Fibroblast of lung (primary cell): ENCODE results near the gene ACTN1. TPM values are rescaled to one million over a fixed set of nuclear protein-coding genes. Genes with fewer than 3 reads are reported as not detected.

Experiments
- DNase-seq, 2 donors: peaks; one replicate each; pipeline versions ENCODE4 v3.0.0 to v3.0.0-alpha.2; 2010; ENCODE audit warnings: low read depth in 2 of 2
- H2AFZ ChIP-seq: 2 replicates; pipeline ENCODE4 v1.5.1; 2012; ENCODE audit warnings: low read length, control low read depth, inconsistent platforms
- H3K27ac ChIP-seq: 2 replicates; pipeline ENCODE4 v1.5.1; 2011; ENCODE audit warnings: low read length, control low read depth; ENCODE audit not compliant: insufficient read depth
- H3K27me3 ChIP-seq: 2 replicates; pipeline ENCODE4 v1.5.1; 2011; ENCODE audit warnings: mild to moderate bottlenecking, low read length; ENCODE audit not compliant: control insufficient read depth, insufficient read depth
- H3K36me3 ChIP-seq: 2 replicates; pipeline ENCODE4 v1.5.1; 2011; ENCODE audit warnings: low read length; ENCODE audit not compliant: control insufficient read depth, insufficient read depth
- H3K4me1 ChIP-seq: 2 replicates; pipeline ENCODE4 v1.5.1; 2011; ENCODE audit warnings: low read length; ENCODE audit not compliant: control insufficient read depth, insufficient read depth; ENCODE audit errors: extremely low read depth
- H3K4me2 ChIP-seq: 2 replicates; pipeline ENCODE4 v1.5.1; 2011; ENCODE audit warnings: low read length, control low read depth; ENCODE audit not compliant: insufficient read depth; ENCODE audit errors: extremely low read depth
- H3K4me3 ChIP-seq, 4 experiments: fragments of 200-600 bp in 1 of 4; sonication (generic) in 1 of 4; replicated peaks in 1 of 4; 2 replicates each; pipeline ENCODE4 v1.5.1; 2011 to 2016; ENCODE audit warnings: low read length in 4 of 4, low read depth in 3 of 4, mild to moderate bottlenecking in 3 of 4, control low read depth in 2 of 4, inconsistent platforms in 1 of 4, mixed read lengths in 1 of 4; ENCODE audit not compliant: insufficient read depth in 1 of 4; ENCODE audit errors: control extremely low read depth in 1 of 4
- H3K79me2 ChIP-seq: 2 replicates; pipeline ENCODE4 v1.5.1; 2012; ENCODE audit warnings: mild to moderate bottlenecking, low read length, inconsistent platforms; ENCODE audit not compliant: control insufficient read depth, insufficient read depth
- H3K9ac ChIP-seq: 2 replicates; pipeline ENCODE4 v1.5.1; 2011; ENCODE audit warnings: mild to moderate bottlenecking, low read length, control low read depth; ENCODE audit not compliant: insufficient read depth
- H3K9me3 ChIP-seq: 2 replicates; pipeline ENCODE4 v1.5.1; 2012; ENCODE audit warnings: low read depth, low read length; ENCODE audit not compliant: control insufficient read depth, insufficient read depth
- H4K20me1 ChIP-seq: 2 replicates; pipeline ENCODE4 v1.5.1; 2011; ENCODE audit warnings: low read length; ENCODE audit not compliant: control insufficient read depth, insufficient read depth; ENCODE audit errors: extremely low read depth
- CTCF ChIP-seq, 2 donors: IDR thresholded peaks in 1 of 2; conservative IDR thresholded peaks in 1 of 2; 1 replicate in 1 of 2; 2 replicates in 1 of 2; pipeline ENCODE4 v1.5.1; 2011 to 2012; ENCODE audit warnings: low read length in 2 of 2, control low read depth in 1 of 2, inconsistent platforms in 1 of 2, low read depth in 1 of 2, mild to moderate bottlenecking in 1 of 2
- EZH2 ChIP-seq: IDR thresholded peaks from 2 replicates; pipeline ENCODE4 v1.5.1; 2012; ENCODE audit warnings: low read length, control low read depth, mild to moderate bottlenecking; ENCODE audit errors: missing control alignments
- polyA plus RNA-seq, 2 donors: library from polyadenylated mRNA; depleted of rRNA in 1 of 2; stranded (reverse) in 1 of 2; unstranded in 1 of 2; fragments of >200 nt; gene quantifications; 2 replicates each; pipeline ENCODE4 v1.2.1, GENCODE V29; 2011 to 2012; ENCODE audit warnings: missing spikeins in 1 of 2
- total RNA-seq: library from RNA; depleted of rRNA; stranded (reverse); fragments of >200 nt; gene quantifications from 2 replicates; pipeline ENCODE4 v1.2.1, GENCODE V29; 2014

ACTN1 gene
- total and polyA plus RNA-seq, 2 donors (not counting 1 experiment from before 2014, with no cell fraction given): 254 to 729 TPM

- TF ChIP-seq CTCF (conservative IDR thresholded peaks at IDR 0.05 in 1 of 2, IDR thresholded peaks at IDR 0.05 in 1 of 2; ENCODE audit: low read depth in 1 of 2, low read length in 2 of 2) (no peak), EZH2 (no peak)
- peaks cover 100% of the 10 kb centered on the region for H3K79me2 ChIP-seq
- H3K9me3 ChIP-seq: no peaks in the 10 kb centered on the region
- H3K9ac ChIP-seq: no peak overlapping the region
- H3K4me3 ChIP-seq: no peak overlapping the region
- peaks cover 11% of the 10 kb centered on the region for H3K36me3 ChIP-seq
- no peak overlapping the region for H3K27ac ChIP-seq
- peaks cover 14% of the 10 kb centered on the region for H4K20me1 ChIP-seq
- no peak for DNase-seq
- H3K4me2 ChIP-seq: no peak overlapping the region
- peaks cover 63% of the 10 kb centered on the region for H3K4me1 ChIP-seq
- H3K27me3 ChIP-seq: no peaks in the 10 kb centered on the region
- H2AFZ ChIP-seq: no peak overlapping the region
These were observed 13.8 kb downstream of the ACTN1 start for GRCh38 chr14:68965261-68965761.

- DNase-seq: peak in 1 of 2 donors; percentile 81
- Histone ChIP-seq H3K4me1 (peaks cover 61% of the 10 kb centered on the region), H3K27ac (peak overlapping the region; percentile 2), H3K79me2 (peaks cover 100% of the 10 kb centered on the region), H3K4me2 (peak overlapping the region; percentile 37), H3K9me3 (no peaks in the 10 kb centered on the region), H3K9ac (no peak overlapping the region), H3K36me3 (peaks cover 13% of the 10 kb centered on the region), H3K4me3 (peak overlapping the region in 1 of 4 experiments; percentile 4), H4K20me1 (peaks cover 12% of the 10 kb centered on the region), H3K27me3 (no peaks in the 10 kb centered on the region), H2AFZ (no peak overlapping the region)
- TF ChIP-seq CTCF (conservative IDR thresholded peaks at IDR 0.05 in 1 of 2, IDR thresholded peaks at IDR 0.05 in 1 of 2; ENCODE audit: low read depth in 1 of 2, low read length in 2 of 2) (no peak), EZH2 (no peak)
These were observed 14.6 kb downstream of the ACTN1 start for GRCh38 chr14:68964300-68965093.

- Histone ChIP-seq H3K4me2 (no peak overlapping the region), H3K27me3 (no peaks in the 10 kb centered on the region), H3K9ac (no peak overlapping the region), H2AFZ (no peak overlapping the region), H3K4me1 (peaks cover 67% of the 10 kb centered on the region), H3K4me3 (no peak overlapping the region), H3K27ac (peak overlapping the region; percentile 45), H4K20me1 (peaks cover 12% of the 10 kb centered on the region), H3K9me3 (no peaks in the 10 kb centered on the region), H3K36me3 (peaks cover 15% of the 10 kb centered on the region), H3K79me2 (peaks cover 100% of the 10 kb centered on the region)
- TF ChIP-seq EZH2: no peak
- no peak for TF ChIP-seq CTCF (conservative IDR thresholded peaks at IDR 0.05 in 1 of 2, IDR thresholded peaks at IDR 0.05 in 1 of 2; ENCODE audit: low read depth in 1 of 2, low read length in 2 of 2)
- DNase-seq: no peak
These were observed 16.4 kb downstream of the ACTN1 start for GRCh38 chr14:68962681-68963080.
